Measurements from ENCODE around the gene IGF2.

IGF2 gene

GRCh38 chr11:2091786-2092463 is 47.3 kb downstream of the IGF2 start:
- H3K27ac ChIP-seq = no peak overlapping the region
- intact Hi-C loops (cut with DNase I; ENCODE audit: low total_unique reads) = no loop called here
- H3K27me3 ChIP-seq = peaks cover 0 to 62% of the 10 kb centered on the region in 2 donors
- no peaks in the 10 kb centered on the region for H3K36me3 ChIP-seq
- no peaks in the 10 kb centered on the region for H3K9me3 ChIP-seq
- no peak overlapping the region for H3K4me3 ChIP-seq
- peak in 1 of 2 donors; percentile 17 for DNase-seq
- peaks cover 0 to 26% (median 17%) of the 10 kb centered on the region in 4 donors for H3K4me1 ChIP-seq
- no peak for TF ChIP-seq CTCF (IDR thresholded peaks at IDR 0.05)

- H3K4me3 ChIP-seq = no peak overlapping the region
- peak; percentile 13 to 44 for DNase-seq
- intact Hi-C loops (cut with DNase I; ENCODE audit: low total_unique reads) = no loop called here
- peaks cover 0 to 60% of the 10 kb centered on the region in 2 donors for H3K27me3 ChIP-seq
- no peaks in the 10 kb centered on the region for H3K36me3 ChIP-seq
- no peaks in the 10 kb centered on the region for H3K9me3 ChIP-seq
- H3K4me1 ChIP-seq = peaks cover 0 to 26% (median 17%) of the 10 kb centered on the region in 4 donors
- TF ChIP-seq CTCF (IDR thresholded peaks at IDR 0.05) = no peak
- H3K27ac ChIP-seq = no peak overlapping the region
Measured at GRCh38 chr11:2091112-2091746, 48.0 kb downstream of the IGF2 start.

- no peaks in the 10 kb centered on the region for H3K9me3 ChIP-seq
- no peak overlapping the region for H3K4me3 ChIP-seq
- TF ChIP-seq CTCF (IDR thresholded peaks at IDR 0.05) = no peak
- H3K36me3 ChIP-seq = no peaks in the 10 kb centered on the region
- H3K27me3 ChIP-seq = peaks cover 0 to 62% of the 10 kb centered on the region in 2 donors
- H3K4me1 ChIP-seq = peaks cover 0 to 26% (median 17%) of the 10 kb centered on the region in 4 donors
- peak in 1 of 2 donors; percentile 9 for DNase-seq
- H3K27ac ChIP-seq = no peak overlapping the region
- intact Hi-C loops (cut with DNase I; ENCODE audit: low total_unique reads) = no loop called here
Measured at GRCh38 chr11:2090172-2091111, 48.7 kb downstream of the IGF2 start.

GRCh38 chr11:2089536-2090165 is 49.5 kb downstream of the IGF2 start:
- TF ChIP-seq CTCF (IDR thresholded peaks at IDR 0.05) = no peak
- H3K36me3 ChIP-seq = no peaks in the 10 kb centered on the region
- peaks cover 0 to 62% of the 10 kb centered on the region in 2 donors for H3K27me3 ChIP-seq

More at GRCh38 chr11:2089536-2090165, 49.5 kb downstream of the IGF2 start:
- H3K9me3 ChIP-seq = peaks cover 0 to 3% (median 2%) of the 10 kb centered on the region in 3 donors
- H3K4me3 ChIP-seq = no peak overlapping the region
- peaks cover 0 to 23% (median 17%) of the 10 kb centered on the region in 4 donors for H3K4me1 ChIP-seq
- peak in 1 of 2 donors; percentile 9 for DNase-seq
- no peak overlapping the region for H3K27ac ChIP-seq
- intact Hi-C loops (cut with DNase I; ENCODE audit: low total_unique reads) = no loop called here
